Measurements from ENCODE around the gene CPZ. TPM values are rescaled to one million over a fixed set of nuclear protein-coding genes. Genes with fewer than 3 reads are reported as not detected.

The CPZ gene
- total and polyA plus RNA-seq, 10 of the 15 experiments (the other 5 are each of a cell fraction or from before 2014, with no cell fraction given): not detected

- TF ChIP-seq RELB (IDR thresholded peaks at IDR 0.05; ENCODE audit: low read depth) (no peak), BMI1 (IDR thresholded peaks at IDR 0.05; ENCODE audit: borderline replicate concordance) (no peak), YY1 (IDR thresholded peaks at IDR 0.05; ENCODE audit: low read depth, low read length) (no peak), BACH1 (IDR thresholded peaks at IDR 0.05; ENCODE audit: borderline replicate concordance) (no peak), ZNF207 (IDR thresholded peaks at IDR 0.05; ENCODE audit: borderline replicate concordance) (no peak), BHLHE40 (IDR thresholded peaks at IDR 0.05; ENCODE audit: borderline replicate concordance in 1 of 2, low read depth in 2 of 2, low read length in 1 of 2) (no peak), POU2F2 (IDR thresholded peaks at IDR 0.05; ENCODE audit: borderline replicate concordance, low read depth, low read length) (no peak), BCL11A (IDR thresholded peaks at IDR 0.05; ENCODE audit: low read depth, low read length) (no peak), MEF2A (IDR thresholded peaks at IDR 0.05; ENCODE audit: insufficient read depth, low read depth, low read length) (no peak), E2F8 (IDR thresholded peaks at IDR 0.05; ENCODE audit: low read depth, partially characterized antibody) (no peak), CBFB (IDR thresholded peaks at IDR 0.05; ENCODE audit: low read depth) (no peak)
- TF ChIP-seq, protein P1, sequence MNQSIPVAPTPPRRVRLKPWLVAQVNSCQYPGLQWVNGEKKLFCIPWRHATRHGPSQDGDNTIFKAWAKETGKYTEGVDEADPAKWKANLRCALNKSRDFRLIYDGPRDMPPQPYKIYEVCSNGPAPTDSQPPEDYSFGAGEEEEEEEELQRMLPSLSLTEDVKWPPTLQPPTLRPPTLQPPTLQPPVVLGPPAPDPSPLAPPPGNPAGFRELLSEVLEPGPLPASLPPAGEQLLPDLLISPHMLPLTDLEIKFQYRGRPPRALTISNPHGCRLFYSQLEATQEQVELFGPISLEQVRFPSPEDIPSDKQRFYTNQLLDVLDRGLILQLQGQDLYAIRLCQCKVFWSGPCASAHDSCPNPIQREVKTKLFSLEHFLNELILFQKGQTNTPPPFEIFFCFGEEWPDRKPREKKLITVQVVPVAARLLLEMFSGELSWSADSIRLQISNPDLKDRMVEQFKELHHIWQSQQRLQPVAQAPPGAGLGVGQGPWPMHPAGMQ (IDR thresholded peaks at IDR 0.05; ENCODE audit: borderline replicate concordance): no peak
These were observed 65.0 kb downstream of the CPZ start (continued) for GRCh38 chr4:8657381-8658088.

All from GM12878 (cell line).